Measurements from ENCODE around the gene GNG13.

GNG13 gene

DNA sequence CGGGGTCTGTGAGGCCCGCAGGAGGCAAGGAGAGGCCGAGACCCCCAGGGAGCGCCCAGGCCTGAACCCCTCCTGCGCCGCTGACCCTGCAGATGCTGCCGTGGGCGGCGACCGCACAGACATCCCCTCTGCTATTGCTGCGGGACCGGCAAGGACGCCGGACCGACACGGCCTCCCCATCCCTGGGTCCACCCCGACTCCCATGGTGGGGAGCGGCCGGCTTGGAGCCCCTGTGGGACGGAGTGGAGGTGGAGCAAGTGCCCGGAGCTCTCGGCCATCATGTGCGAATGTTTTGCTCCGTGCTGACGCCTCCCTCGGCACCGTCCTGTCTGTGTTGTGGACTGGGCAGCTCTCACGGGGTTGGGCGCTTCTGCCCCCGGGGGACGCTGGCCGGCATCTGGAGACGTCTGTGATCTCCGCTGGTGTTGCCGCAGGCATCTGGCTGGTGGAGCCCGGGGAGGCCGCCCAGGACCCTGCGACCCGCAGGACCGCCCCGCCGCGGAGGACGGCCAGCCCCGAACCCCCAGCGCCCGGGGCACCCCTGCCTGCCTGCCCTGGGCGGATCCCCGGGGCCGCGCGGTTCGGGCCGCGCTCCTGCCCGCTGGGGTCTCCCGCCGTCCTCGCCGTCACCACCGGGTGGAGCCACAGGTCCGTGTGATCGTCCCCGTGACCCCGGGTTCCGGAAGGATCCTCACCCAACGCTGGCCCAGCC, 12.8 kb upstream of the GNG13 start:
- CTCF ChIA-PET: interaction anchor here (0.7 to 2.0 kb wide), 2 partner anchors 9 to 244 kb away, joined by 3 to 10 read pairs; no protein-coding TSS in a partner anchor
- no peak overlapping the region for H3K27ac ChIP-seq
- POLR2A ChIA-PET (ENCODE audit: low non-redundant PET): no interaction called here
- peak; percentile 68 for DNase-seq (ENCODE audit: low spot score)
- TF ChIP-seq, protein P1, sequence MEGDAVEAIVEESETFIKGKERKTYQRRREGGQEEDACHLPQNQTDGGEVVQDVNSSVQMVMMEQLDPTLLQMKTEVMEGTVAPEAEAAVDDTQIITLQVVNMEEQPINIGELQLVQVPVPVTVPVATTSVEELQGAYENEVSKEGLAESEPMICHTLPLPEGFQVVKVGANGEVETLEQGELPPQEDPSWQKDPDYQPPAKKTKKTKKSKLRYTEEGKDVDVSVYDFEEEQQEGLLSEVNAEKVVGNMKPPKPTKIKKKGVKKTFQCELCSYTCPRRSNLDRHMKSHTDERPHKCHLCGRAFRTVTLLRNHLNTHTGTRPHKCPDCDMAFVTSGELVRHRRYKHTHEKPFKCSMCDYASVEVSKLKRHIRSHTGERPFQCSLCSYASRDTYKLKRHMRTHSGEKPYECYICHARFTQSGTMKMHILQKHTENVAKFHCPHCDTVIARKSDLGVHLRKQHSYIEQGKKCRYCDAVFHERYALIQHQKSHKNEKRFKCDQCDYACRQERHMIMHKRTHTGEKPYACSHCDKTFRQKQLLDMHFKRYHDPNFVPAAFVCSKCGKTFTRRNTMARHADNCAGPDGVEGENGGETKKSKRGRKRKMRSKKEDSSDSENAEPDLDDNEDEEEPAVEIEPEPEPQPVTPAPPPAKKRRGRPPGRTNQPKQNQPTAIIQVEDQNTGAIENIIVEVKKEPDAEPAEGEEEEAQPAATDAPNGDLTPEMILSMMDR (conservative IDR thresholded peaks at IDR 0.05; ENCODE audit: low read depth): peak; percentile 64

DNA sequence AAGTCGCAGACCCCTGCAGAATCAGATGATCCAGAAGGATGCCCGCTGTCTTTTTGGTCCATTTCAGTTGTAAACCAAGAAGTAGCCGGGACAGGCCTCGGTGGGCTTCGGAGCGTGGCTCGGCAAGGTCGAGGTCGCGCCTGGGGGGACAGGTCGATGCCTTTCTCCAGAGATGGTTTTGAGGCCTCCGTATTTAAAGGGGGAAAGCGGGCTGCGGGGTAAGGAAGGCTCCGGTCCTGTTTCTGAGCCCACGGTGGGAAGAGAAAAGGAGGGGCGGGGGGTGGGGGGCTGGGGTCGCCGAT, 7.5 kb upstream of the GNG13 start:
- H3K27ac ChIP-seq: peak overlapping the region; percentile 81
- CTCF ChIA-PET: no interaction called here
- POLR2A ChIA-PET (ENCODE audit: low non-redundant PET): interaction anchor here (0.6 kb wide), 1 partner anchor 489 kb away, joined by 4 read pairs; no protein-coding TSS in a partner anchor
- TF ChIP-seq, protein P1 (conservative IDR thresholded peaks at IDR 0.05; ENCODE audit: low read depth): no peak
- DNase-seq (ENCODE audit: low spot score): no peak

GRCh38 chr16:807347-808084, 7.0 kb upstream of the GNG13 start:
- DNase-seq (ENCODE audit: low spot score): peak; percentile 81
- POLR2A ChIA-PET (ENCODE audit: low non-redundant PET): no interaction called here
- CTCF ChIA-PET: no interaction called here
- TF ChIP-seq, protein P1 (conservative IDR thresholded peaks at IDR 0.05; ENCODE audit: low read depth): no peak
- H3K27ac ChIP-seq: peak overlapping the region; percentile 81

GRCh38 chr16:805474-805873, 4.9 kb upstream of the GNG13 start:
- no peak overlapping the region for H3K27ac ChIP-seq
- CTCF ChIA-PET: no interaction called here
- POLR2A ChIA-PET (ENCODE audit: low non-redundant PET): no interaction called here
- no peak for DNase-seq (ENCODE audit: low spot score)
- TF ChIP-seq, protein P1 (conservative IDR thresholded peaks at IDR 0.05; ENCODE audit: low read depth): no peak

DNA sequence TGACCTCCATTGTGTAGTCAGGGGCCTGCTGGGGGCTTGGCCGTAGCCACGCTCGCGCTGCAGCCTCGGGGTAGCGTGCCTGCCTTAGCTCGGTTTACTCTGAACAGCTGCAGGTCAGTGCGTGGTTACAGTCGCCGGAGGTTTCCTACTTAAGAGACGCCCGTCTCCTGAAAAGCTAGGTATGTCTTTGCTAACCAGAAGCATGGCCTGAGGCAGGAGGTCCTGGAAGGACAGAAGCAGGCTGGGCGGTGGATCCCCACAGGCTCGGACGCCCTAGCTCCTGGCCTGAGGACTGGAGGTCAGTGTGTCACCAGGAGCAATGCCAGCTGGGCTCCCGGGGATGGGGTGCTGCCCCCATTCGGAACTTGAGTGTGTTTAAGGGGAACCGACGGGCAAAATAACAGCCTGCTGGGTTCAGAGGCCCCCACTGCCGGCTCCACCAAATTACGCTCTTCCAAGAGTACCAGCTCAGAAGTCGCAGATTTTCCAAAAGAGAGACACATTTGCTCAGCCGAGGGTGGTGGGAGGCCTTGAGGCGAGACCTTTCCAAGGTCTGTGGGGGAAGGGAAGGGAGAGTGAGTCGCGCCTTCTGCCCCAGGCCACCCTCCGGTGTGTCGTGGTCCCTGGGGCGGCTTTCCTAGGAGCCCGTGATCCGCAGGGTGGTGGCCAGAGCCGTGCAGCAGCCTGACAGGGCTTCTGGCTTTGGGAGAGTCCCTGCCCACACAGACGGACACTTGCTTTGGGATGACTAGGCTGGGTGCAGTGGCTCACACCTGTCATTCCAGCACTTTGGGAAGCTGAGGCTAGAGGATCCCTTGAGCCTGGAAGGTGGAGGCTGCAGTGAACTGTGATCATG, 3.9 kb upstream of the GNG13 start:
- no peak for DNase-seq (ENCODE audit: low spot score)
- POLR2A ChIA-PET (ENCODE audit: low non-redundant PET): no interaction called here
- no peak overlapping the region for H3K27ac ChIP-seq
- CTCF ChIA-PET: interaction anchor here (0.6 to 1.5 kb wide), 3 partner anchors 9 to 61 kb away, joined by 3 to 5 read pairs (median 3); no protein-coding TSS in a partner anchor
- TF ChIP-seq, protein P1 (conservative IDR thresholded peaks at IDR 0.05; ENCODE audit: low read depth): no peak

DNA sequence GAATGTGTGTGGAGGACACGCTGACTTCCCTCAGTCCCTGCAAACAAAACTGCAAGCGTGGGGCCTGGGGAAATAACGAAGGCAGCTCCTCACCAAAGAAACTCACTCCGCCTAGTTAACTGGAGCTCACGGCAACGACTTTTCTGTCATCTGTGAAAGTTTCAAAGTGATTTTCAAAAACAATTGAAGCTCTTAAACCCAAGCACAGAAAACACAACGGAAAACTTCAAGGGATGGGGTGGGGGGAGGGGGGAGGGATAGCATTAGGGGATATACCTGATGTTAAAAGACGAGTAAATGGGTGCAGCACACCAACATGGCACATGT, 3.2 kb upstream of the GNG13 start:
- ChIA-PET CTCF (interaction anchor here (1.4 to 1.5 kb wide), 2 partner anchors 9 to 18 kb away, joined by 3 read pairs; no protein-coding TSS in a partner anchor), POLR2A (ENCODE audit: low non-redundant PET) (no interaction called here)
- DNase-seq (ENCODE audit: low spot score): no peak
- TF ChIP-seq, protein P1 (conservative IDR thresholded peaks at IDR 0.05; ENCODE audit: low read depth): no peak
- H3K27ac ChIP-seq: no peak overlapping the region
